8988T (cell line): ENCODE data around the gene LIN37.

ENCODE experiments used
- DNase-seq: peaks from one replicate; pipeline ENCODE4 v3.0.0; 2011

LIN37 gene

DNA sequence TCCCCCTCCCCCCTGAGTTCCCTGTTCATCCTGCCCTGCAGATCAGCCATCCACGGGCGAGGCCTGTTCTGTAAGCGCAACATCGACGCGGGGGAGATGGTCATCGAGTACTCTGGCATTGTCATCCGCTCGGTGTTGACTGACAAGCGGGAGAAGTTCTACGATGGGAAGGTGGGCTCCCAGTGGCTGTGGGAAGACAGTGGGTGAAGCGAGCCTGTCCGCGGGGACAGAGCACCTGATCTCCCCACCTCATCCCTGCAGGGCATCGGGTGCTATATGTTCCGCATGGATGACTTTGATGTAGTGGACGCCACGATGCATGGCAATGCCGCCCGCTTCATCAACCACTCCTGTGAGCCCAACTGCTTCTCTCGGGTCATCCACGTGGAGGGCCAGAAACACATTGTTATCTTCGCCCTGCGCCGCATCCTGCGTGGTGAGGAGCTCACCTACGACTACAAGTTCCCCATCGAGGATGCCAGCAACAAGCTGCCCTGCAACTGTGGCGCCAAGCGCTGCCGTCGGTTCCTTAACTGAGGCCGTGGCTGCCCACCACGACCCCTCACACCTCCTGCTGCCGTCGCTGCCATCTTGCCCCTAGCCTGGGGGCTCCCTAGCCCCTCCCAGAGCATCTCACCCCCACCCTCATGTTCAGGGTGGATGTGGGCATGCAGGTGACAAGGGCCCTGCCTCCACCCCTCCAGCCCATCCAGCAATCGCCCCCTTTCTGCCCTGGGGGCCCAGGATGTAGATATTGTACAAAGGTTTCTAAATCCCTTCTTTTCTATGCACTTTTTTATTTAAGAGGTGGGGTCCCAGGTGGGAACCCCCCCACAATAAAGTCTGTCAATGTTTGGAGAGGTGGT lies 10.1 kb upstream of the LIN37 start:
- no peak for DNase-seq

DNA sequence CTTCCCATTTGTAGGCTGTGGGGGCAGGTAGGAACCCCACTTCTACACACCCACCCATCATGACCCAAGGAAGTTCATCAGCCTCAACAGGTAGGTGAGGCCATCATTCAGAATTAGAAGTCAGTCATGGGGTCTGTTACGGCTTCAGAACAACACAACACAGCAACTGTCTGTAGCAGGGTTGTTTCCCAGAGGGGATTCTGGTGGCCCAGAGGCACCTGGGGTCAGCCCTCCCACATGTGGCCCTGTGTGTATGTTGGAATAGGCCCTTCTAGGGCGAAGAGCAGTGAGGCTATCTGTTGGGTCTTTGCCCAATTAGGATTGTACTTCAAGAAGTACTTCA lies 9.5 kb upstream of the LIN37 start:
- no peak for DNase-seq

DNA sequence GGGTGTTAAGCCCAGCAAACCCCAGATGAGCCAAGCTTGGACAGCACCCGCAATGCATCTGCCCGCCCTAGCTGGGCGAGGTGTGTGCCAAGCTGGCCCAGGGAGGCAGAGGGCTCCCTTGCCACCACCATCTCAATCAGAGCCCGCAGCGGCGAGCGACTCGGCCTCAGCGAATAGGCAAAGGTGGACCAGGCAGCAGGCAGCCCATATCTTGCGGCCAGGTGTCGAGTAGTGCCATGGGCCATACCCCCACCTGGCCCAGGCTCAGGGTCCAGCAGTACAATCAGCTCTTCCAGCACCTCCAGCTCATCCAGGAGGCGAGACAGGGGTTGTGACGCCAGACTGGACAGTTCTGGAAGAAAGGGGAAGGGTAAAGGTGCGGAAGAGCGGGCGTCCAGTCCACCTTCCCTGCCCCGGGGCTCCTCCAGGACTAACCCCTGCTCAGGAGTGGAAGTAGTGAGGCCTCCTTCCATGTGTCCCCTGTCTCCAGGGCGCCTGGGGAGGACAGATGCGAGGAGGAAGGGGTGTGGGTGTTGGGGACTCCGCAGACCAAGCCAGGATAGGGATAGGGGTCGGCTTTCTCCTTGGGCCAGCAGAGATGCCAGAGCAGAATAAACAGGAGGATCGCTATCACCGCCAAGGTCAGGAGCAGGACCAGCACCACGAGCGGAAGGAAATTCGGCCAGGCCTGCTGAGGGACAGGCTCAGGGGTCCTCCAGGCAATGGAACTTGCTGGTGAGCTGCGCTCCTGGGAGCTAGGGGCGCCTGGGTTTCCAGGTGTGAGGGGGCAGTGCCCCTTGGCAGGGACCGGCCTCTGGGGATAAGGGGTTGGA lies 8.9 kb upstream of the LIN37 start:
- no peak for DNase-seq

DNA sequence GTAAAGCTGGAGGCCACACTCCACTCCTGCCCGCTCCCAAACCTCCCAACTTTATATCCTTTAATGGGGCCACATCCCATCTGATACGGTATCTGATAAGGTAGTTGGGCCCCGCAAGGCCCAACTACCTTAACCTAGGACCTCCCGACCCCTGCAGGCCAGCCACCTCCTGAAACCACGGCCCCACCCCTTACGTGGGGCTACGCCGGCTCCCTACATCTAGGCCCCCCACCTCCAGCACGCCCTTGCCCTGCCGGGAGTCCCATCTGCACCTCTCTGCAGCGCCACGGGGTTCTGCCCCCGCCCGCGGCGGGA lies 8.3 kb upstream of the LIN37 start:
- DNase-seq = no peak

DNA sequence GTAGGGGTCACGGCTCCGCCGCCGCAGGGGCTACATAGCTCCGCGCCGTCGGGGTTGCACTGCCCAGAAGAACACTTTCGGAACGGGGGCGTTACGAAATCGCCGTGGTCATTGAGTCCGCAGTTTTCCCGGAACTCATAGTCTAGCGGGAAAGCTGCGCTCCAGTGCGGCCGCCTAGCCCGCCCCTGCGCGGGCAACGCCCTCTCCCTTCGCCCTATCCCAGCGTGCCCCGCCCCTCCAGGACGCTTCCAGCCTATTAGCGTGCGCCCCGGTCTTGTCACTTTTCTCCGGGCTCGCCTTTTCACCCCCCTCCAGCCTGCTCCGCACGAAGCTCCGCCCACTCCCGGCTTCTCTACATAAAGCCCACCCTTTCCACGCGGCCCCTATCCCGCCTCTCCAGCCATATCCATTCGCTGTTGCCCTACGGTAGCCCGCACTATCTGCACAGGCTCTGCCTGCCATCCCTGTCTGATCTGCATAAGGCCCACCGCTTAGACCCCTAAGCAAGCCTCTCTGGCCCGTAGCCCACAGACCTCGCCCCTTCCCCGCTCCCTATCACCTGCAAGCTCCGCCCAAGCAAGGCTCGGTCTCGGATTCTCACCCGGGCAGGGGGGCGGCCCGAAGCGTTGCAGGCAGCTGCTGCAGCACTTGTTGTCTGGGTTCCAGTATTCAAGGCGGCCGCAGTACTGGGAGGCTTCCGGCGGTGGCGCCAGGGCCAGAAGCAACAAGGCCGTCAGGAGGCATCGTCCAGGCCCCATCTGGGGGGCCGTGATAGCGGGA lies 7.8 kb upstream of the LIN37 start:
- peak; percentile 100 for DNase-seq

DNA sequence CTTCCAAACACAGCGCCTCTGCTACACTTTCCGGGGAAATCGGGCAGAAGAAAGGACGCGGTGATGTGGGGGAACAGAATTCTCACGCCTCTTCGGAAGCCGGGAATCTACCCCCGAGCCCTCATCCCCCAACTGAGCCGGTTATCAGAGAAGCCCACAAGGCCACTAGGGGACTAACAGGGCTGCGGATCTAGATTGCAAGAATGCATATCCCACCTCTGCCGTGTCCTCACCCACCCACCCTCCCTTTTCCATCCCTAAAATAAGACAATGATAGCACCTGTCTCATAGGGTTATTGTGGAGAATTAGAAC lies 7.2 kb upstream of the LIN37 start:
- no peak for DNase-seq

DNA sequence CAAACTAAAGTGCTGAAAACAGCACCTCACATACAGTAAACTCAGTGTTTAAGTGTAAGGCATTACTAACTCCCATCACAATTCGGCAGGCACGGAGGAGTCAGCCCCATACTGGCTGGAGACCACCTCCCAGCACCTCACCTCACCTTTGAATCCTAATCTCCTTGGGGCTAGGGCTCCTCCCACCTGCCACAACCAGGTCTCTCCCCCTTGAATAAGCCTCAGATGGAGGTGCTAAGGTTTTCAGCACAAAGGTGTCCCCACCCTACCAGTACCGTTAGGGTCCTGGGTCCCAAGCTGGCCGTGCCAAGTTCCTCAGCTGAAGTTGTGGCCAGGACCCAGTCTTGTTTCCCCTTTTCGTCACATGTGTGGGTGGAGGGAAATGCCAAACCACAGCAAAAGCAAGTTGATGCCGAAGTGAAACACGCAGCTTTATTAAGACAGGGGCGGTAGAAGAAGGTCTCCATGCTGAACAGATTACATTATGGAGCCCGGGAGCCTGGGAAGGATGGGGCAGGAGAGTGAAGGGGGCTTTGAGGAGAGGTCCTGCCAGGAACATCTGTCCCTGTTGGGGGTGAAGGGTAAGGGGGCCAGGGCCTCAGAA lies 6.2 kb upstream of the LIN37 start, which contains the start of gene IGFLR1:
Gene IGFLR1 (minus strand): TSS at position 332 of the 604 bp plus-strand sequence. CDS start 1,272 bp downstream, outside the sequence.
- no peak for DNase-seq

DNA sequence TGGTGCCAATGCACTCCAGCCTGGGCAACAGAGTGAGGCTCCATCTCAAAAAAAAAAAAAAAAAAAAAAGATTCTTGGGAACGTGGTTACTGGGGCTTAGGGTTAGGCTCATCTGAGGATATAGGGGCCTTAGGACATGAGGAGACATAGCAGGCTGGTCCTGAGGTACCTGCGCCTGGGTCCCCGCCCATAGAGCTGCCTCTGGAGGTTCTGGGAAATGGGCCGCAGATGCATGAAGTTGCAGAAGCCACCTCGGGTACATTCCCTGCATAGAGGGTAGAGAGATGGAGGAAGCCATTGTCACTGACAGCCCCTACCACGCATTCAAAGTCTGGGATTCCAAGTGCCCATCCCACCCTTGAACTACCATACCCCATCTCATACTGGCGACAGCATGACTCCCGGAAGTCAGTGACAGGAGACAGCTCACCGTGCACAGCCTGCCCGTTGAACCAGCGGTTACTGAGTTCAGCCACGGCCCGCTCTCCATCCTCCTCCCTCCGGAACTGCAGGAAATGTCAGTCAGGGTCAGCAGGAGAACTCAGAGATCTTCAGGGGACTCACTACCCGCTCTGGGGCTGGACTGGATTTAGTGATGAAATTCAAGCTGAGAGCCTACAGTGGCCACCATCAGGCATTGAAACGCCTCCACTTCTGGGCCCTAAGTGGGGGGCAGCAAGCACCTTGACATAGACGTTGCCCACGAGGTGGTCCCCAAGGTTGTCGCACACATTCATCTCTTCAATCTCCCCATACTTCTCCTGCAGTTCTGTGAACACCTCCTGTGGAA lies 4.5 kb upstream of the LIN37 start:
- DNase-seq = no peak

DNA sequence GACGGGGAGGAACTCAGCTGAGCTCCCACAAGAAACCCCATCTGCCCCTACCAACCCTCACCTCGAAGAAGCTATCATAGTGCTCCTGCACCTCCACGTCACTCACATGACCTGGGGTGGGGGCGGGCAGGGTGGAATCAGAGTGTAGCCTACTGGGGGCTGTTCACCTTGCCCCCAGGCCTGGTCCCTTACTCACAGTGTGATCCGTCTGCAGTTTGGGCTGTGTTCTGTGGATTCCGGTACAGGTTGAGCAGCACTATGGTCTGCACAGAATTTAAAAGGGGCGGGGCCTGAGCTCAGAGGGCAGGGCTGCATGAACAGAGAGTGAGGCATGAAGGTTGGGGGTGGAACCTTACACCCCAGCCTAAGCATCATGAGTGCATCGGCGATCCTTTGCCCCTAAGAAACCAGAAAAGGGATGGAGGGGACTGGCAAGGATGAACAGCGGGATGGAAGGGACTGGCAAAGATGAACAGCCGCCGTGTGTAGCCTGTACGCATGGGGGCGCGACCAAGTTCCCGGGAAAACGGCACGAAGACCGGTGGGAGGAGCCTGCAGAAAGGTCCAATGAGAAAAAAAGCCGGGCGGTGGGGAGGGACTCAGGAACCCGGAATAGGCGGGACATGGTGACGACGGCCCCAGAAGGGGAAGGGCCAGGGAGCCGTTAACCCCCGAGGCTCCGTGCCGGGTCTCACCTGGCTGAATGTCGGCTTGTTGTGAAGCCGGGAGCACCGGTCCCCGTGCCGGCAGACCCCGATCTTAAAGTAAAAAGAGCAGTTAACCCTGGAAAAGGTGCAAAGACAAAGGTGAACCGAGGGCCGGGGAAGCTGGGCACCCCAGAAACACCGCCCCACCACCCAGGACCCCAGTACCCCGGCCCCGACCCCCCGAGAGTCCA lies 3.7 kb upstream of the LIN37 start:
- DNase-seq = peak; percentile 81

DNA sequence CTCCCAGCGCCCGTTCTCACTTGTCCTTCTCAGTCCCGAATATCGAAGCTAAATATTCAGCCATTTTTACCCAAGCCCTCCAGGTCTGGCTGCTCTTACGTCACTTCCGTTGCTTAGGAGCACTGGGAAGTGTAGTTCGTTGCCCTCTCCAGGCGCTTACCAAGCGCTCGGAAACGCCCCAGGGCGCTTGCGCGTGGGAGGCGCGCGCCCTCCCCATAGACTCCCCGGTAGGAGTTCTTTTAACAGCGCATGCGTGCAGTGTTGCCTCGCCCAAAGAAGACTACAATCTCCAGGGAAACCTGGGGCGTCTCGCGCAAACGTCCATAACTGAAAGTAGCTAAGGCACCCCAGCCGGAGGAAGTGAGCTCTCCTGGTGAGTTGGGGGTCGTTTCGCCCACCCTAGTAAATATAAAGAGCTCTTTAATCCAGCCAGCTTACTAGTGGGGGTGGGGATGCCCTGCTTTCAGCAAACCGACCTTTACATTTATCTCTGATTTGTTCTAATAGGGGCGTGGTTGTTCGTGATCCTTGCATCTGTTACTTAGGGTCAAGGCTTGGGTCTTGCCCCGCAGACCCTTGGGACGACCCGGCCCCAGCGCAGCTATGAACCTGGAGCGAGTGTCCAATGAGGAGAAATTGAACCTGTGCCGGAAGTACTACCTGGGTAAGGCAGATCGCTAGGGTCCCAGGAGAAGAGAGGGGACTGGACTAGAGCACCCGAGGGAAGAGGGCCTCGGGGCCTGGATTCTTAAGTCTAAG lies 2.9 kb upstream of the LIN37 start, which contains the start of the genes PSENEN and U2AF1L4:
Gene PSENEN (plus strand): TSS at position 324 of the 759 bp plus-strand sequence. CDS start 280 bp downstream, at position 604.
Gene U2AF1L4 (minus strand): TSS at position 91 of the 759 bp plus-strand sequence. CDS start 27 bp downstream, at position 64.
- DNase-seq = peak; percentile 94

DNA sequence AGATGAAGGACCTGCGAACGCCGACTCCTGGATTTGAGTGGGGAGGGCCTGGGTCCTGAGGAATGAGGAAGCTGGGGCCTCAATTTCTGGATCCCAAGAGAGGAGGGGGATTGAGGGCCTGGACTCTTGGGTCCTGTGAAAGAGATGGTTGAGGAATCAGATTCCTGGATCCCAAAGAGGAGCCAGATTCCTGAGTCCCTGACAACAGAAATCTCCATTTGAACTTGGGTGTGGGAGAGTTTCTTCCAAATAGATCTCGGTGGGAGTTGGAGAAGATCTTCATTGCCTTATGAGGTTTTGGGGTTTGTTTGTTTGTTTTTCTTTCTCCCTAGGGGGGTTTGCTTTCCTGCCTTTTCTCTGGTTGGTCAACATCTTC lies 2.3 kb upstream of the LIN37 start:
- no peak for DNase-seq

DNA sequence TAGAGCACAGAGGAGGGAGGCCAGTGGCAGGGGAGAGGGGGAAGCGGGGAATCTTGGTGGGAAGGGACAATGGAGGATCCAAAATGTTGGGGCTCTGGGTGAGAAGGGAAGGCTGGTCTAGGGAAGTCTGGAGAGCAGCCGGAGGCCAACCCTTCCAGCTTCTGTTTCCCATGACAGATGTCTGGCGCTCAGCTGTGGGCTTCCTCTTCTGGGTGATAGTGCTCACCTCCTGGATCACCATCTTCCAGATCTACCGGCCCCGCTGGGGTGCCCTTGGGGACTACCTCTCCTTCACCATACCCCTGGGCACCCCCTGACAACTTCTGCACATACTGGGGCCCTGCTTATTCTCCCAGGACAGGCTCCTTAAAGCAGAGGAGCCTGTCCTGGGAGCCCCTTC lies 1.8 kb upstream of the LIN37 start:
- DNase-seq = no peak

DNA sequence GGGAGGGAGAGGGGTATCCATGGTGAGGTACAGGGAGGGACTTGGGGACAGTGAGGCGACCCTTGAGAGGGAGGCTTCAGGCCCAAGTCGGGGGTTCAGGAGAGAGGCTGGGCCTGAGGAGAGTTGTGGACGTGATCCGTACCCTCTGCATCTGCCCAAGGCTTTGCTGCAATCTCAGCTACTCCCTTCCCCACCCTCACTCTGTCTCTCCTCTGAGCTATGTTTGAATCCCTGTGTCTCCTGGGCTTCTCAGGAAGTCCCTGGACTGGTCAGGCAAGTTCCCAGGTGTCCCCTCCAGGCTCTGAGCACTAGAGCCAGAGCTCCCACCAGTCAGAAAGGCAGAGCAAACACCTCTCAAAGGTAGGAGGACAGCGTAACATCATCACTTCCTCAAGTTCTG lies 1.8 kb downstream of the LIN37 start:
- no peak for DNase-seq

DNA sequence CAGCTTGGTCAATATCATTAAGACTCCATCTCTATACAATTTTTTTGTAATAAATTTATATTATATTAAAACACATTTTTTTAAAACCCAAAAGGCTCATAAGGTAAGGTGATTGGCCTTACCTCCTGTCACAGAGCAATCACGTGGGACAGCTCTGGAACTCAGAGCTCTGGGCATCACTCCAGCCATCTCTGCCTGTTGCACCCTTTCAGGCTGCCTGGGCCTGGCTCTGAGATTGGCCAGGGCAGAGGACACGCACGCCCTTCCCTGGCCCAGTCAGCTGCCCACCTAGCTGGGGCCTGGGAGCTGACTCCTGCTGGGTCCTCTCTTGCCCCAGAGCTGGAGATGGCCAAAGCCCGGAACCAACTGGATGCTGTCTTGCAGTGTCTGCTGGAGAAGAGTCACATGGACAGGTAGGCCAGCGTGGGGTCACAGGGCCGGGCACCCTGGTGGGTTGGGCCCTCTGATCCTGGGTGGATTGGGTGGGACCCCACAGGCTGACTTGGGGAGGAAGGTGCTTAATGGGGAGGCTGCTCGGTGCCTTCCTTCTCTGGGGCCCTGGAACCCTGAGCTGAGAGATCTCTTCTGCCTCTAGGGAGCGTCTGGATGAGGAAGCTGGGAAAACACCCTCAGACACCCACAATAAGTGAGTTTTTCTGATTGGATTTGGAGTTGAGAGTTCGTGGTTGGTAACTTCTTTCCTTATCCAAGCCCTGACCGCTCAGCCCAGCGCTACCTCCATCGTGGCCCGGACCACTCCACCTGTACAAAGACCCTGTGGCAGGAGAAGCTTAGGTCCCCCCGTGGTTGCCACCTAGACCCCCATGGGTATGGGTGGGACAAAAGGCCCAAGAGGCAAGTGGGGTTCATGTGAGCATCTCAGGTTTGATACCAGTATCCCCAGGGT lies 3.7 kb downstream of the LIN37 start:
- DNase-seq = no peak

DNA sequence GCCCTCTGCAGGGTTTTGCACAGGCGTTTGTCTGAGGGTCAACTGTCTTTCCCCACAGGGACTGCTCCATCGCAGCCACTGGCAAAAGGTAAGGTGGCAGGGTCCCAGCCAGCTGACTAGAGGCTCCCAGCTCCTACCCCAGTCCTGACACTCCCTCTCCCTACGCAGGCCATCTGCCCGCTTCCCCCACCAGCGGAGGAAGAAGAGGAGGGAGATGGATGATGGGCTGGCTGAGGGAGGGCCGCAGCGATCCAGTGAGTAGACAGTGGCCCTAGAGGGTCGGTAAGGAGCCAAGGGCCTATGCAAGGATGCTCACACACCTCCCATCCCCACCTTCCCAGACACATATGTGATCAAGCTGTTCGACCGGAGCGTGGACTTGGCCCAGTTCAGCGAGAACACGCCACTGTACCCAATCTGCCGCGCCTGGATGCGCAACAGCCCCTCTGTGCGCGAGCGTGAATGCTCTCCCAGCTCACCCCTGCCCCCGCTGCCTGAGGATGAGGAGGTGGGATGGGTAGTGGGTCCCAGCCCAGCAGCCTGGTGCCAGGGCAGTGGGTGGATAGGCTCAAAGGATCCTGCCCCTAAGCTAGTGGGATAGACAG lies 4.5 kb downstream of the LIN37 start:
- no peak for DNase-seq

DNA sequence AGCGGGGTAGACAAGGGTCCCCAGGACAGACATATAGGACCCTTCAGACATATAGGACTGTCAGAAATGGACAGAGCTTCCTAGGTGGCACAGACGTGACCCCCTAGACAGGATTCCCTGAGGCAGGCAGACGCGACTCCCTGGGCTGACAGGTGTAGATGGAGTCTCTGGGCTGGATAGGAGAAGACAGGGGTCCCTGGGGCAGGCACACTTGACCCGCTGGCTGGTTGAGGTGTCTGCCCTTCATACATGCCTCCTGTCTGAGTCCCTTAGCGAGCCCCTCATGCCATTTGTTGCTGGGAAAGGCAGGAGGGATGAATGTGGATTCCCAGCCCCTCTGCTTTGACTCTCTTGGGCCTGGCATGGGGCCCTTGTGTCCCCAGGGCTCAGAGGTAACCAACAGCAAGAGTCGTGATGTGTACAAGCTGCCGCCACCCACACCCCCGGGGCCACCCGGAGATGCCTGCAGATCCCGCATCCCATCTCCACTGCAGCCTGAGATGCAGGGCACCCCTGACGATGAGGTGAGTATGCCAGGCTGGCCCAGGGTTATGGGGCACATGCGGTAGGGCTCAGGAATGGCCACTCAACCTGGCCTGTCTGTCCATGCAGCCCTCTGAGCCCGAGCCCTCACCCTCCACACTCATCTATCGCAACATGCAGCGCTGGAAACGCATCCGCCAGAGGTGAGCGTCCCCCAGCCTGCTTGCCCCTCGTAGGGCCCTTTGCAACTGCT lies 5.4 kb downstream of the LIN37 start:
- no peak for DNase-seq

DNA sequence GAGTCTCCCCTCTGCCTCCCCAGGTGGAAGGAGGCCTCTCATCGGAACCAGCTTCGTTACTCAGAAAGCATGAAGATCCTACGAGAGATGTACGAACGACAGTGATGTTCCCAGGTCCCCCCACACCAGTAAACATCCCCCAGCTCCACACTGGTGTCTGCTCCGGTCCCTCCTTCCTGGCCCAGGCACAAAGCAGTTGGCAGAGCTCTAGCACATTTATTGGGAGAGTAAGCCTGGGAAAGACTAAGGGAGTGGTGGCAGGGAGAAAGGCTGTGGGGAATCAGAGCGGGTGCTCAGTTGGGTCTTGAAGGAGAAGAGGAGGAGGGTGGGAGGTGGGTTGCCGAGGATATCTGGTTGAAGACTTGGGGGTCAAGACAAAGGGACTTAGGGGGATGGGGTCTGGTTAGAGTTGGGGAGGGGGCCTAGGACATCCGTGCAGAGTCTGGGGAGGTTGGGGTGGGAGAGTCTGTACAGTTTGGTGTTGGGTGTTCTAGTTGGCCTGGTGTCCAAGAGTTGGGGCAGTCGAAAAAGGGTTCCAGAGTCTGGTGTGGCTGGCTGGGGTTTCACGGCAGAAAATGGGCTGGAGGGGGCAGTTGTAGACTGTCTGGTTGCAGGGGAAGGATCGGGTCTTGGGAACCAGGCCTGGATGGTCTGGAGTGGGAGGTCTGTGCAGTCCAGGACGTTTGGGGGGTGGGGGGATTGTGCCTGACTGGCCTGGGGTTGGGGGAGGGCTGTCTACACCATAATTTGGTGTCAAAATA lies 6.2 kb downstream of the LIN37 start:
- DNase-seq = peak; percentile 24
